ENCODE measurements around the gene DPY19L3. TPM values are rescaled to one million over a fixed set of nuclear protein-coding genes. Genes with fewer than 3 reads are reported as not detected.
"Not testable (repeated sequence)": the region's sequence is repeated elsewhere in the genome, so short reads cannot be mapped to it uniquely, and the experiment has no call there.

DPY19L3 gene
- total and polyA plus RNA-seq, 2 experiments from 2014 or later: 12.9 to 51.4 TPM

DNA sequence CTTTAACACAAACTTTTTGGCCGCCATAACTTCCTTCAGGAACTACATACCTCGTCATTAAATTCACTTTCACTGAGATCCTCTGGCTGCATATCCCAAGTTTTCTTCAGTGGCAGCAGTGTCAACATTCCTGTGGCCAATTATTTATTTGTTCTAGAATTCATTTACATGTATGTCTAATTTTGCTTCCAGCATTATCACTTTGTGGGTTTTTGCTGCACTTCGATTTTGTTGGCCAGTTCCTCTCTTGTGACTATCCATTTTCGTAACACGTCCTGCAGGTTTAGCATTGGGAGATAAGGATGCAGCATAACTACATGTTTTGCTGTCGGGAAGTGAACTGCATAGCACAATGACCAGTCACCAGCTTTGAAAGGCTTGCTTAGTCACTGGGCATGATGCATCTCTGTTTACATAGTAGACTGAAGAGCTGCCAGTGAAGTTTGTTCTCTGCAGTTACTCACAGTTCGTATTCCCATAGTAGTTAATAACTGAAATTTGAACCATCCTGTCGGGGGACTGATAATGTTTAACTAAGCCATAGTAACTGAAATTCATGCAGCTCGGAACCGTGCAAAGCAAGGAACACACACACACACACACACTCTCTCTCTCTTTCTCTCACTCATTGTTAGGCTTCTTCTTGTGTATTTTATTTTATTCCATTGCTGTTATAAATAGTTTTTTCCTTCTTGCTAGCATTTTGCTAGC, 31.8 kb upstream of the DPY19L3 start:
- H3K79me2 ChIP-seq: peaks cover 52% of the 10 kb centered on the region
- no peaks in the 10 kb centered on the region for H4K20me1 ChIP-seq (ENCODE audit: insufficient read depth, poor library complexity, severe bottlenecking)
- H3K4me2 ChIP-seq: peak overlapping the region; percentile 63
- no peaks in the 10 kb centered on the region for H3K9me2 ChIP-seq (replicated peaks; ENCODE audit: insufficient read depth)
- 25% methylated on average over 10 of the region's 10 CpGs for WGBS (ENCODE audit: low lambda C conversion rate, missing lambda C conversion rate)
- peaks cover 16% of the 10 kb centered on the region for H3K4me1 ChIP-seq (ENCODE audit: insufficient read depth)
- peak overlapping the region; percentile 87 for H3K27ac ChIP-seq
- no peaks in the 10 kb centered on the region for H3K36me3 ChIP-seq (replicated peaks; ENCODE audit: insufficient read depth, low read depth)
- H3K27me3 ChIP-seq: no peaks in the 10 kb centered on the region
- peak; percentile 90 for DNase-seq (ENCODE audit: low spot score)
- no peak for TF ChIP-seq EZH2 (IDR thresholded peaks at IDR 0.05; ENCODE audit: borderline replicate concordance)
- TF ChIP-seq EZH2phosphoT487 (IDR thresholded peaks at IDR 0.05; ENCODE audit: low read depth, severe bottlenecking, unreplicated experiment): no peak
- TF ChIP-seq, protein P1, sequence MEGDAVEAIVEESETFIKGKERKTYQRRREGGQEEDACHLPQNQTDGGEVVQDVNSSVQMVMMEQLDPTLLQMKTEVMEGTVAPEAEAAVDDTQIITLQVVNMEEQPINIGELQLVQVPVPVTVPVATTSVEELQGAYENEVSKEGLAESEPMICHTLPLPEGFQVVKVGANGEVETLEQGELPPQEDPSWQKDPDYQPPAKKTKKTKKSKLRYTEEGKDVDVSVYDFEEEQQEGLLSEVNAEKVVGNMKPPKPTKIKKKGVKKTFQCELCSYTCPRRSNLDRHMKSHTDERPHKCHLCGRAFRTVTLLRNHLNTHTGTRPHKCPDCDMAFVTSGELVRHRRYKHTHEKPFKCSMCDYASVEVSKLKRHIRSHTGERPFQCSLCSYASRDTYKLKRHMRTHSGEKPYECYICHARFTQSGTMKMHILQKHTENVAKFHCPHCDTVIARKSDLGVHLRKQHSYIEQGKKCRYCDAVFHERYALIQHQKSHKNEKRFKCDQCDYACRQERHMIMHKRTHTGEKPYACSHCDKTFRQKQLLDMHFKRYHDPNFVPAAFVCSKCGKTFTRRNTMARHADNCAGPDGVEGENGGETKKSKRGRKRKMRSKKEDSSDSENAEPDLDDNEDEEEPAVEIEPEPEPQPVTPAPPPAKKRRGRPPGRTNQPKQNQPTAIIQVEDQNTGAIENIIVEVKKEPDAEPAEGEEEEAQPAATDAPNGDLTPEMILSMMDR (IDR thresholded peaks at IDR 0.05; ENCODE audit: poor library complexity): no peak
- H3K4me3 ChIP-seq: no peak overlapping the region
- no peaks in the 10 kb centered on the region for H3K9me3 ChIP-seq (ENCODE audit: low read depth)
- no peak overlapping the region for H2AFZ ChIP-seq

DNA sequence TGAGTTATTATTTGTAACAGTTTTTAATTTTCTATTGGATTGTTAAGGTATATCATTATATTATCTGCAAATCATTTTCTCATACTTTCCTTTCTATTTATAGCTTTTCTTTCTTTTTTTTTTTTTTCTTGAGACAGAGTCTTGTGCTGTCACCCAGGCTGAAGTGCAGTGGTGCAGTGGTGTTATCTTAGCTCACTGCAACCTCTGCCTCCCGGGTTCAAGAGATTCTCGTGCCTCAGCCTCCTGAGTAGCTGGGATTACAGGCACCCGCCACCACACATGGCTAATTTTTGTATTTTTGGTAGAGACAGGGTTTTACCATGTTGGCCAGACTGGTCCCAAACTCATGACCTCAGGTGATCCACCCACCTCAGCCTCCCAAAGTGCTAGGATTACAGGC, 31.2 kb upstream of the DPY19L3 start:
- Histone ChIP-seq H3K4me2 (peak overlapping the region; percentile 62), H3K27ac (peak overlapping the region; percentile 78), H3K4me1 (ENCODE audit: insufficient read depth) (peaks cover 16% of the 10 kb centered on the region), H3K79me2 (peaks cover 46% of the 10 kb centered on the region)
- not testable (repeated sequence) for H3K9me3 ChIP-seq (ENCODE audit: low read depth); H4K20me1 ChIP-seq (ENCODE audit: insufficient read depth, poor library complexity, severe bottlenecking); H2AFZ ChIP-seq; DNase-seq (ENCODE audit: low spot score); H3K27me3 ChIP-seq; H3K9me2 ChIP-seq (replicated peaks; ENCODE audit: insufficient read depth); H3K36me3 ChIP-seq (replicated peaks; ENCODE audit: insufficient read depth, low read depth); H3K4me3 ChIP-seq
- 81% methylated on average over 3 of the region's 3 CpGs for WGBS (ENCODE audit: low lambda C conversion rate, missing lambda C conversion rate)

DNA sequence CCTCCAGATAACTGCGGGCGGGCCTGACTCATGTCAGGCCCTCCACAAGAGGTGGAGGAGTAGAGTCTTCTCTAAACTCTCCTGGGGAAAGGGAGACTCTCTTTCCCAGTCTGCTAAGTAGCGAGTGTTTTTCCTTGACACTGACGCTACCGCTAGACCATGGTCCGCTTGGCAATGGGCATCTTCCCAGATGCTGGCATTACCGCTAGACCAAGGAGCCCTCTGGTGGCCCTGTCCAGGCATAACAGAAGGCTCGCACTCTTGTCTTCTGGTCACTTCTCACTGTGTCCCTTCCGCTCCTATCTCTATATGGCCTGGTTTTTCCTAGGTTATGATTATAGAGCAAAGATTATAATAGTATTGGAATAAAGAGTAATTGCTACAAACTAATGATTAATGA, 28.5 kb upstream of the DPY19L3 start:
- H3K4me3 ChIP-seq; H3K9me2 ChIP-seq (replicated peaks; ENCODE audit: insufficient read depth); H3K4me2 ChIP-seq; H3K36me3 ChIP-seq (replicated peaks; ENCODE audit: insufficient read depth, low read depth); H3K27me3 ChIP-seq; H3K9me3 ChIP-seq (ENCODE audit: low read depth); H2AFZ ChIP-seq; H3K27ac ChIP-seq; H4K20me1 ChIP-seq (ENCODE audit: insufficient read depth, poor library complexity, severe bottlenecking); DNase-seq (ENCODE audit: low spot score): not testable (repeated sequence)
- H3K4me1 ChIP-seq (ENCODE audit: insufficient read depth): peaks cover 19% of the 10 kb centered on the region
- H3K79me2 ChIP-seq: peaks cover 24% of the 10 kb centered on the region
- TF ChIP-seq, protein P1 (IDR thresholded peaks at IDR 0.05; ENCODE audit: poor library complexity): peak; percentile 29
- 96% methylated on average over 9 of the region's 9 CpGs for WGBS (ENCODE audit: low lambda C conversion rate, missing lambda C conversion rate)

DNA sequence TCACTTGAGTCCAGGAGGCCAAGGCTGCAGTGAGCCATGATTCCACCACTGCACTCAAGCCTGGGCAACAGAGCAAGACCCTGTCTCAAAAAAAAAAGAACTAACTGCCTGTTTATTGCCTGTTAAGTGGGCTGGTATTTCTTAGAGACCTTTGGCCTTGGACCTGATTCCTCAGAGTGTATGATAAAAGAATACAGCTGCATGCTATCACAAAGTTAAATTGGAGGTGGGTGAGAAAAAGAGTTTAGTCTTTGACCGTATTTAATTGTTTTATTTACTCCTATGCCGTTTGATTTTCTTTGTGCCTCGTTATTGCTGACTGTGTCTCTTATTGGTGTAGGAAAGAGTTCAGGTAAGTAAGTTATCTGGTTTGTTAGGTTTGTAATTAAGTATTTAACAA, 25.3 kb upstream of the DPY19L3 start:
- H3K27ac ChIP-seq: no peak overlapping the region
- TF ChIP-seq EZH2phosphoT487 (IDR thresholded peaks at IDR 0.05; ENCODE audit: low read depth, severe bottlenecking, unreplicated experiment): no peak
- TF ChIP-seq, protein P1 (IDR thresholded peaks at IDR 0.05; ENCODE audit: poor library complexity): no peak
- TF ChIP-seq EZH2 (IDR thresholded peaks at IDR 0.05; ENCODE audit: borderline replicate concordance): no peak
- peaks cover 3% of the 10 kb centered on the region for H3K4me1 ChIP-seq (ENCODE audit: insufficient read depth)
- no peak overlapping the region for H2AFZ ChIP-seq
- peaks cover 5% of the 10 kb centered on the region for H3K36me3 ChIP-seq (replicated peaks; ENCODE audit: insufficient read depth, low read depth)
- 76% methylated on average over 3 of the region's 3 CpGs for WGBS (ENCODE audit: low lambda C conversion rate, missing lambda C conversion rate)
- DNase-seq (ENCODE audit: low spot score): no peak
- H3K4me2 ChIP-seq: no peak overlapping the region
- H3K27me3 ChIP-seq: no peaks in the 10 kb centered on the region
- H4K20me1 ChIP-seq (ENCODE audit: insufficient read depth, poor library complexity, severe bottlenecking): no peaks in the 10 kb centered on the region
- peaks cover 11% of the 10 kb centered on the region for H3K79me2 ChIP-seq
- H3K4me3 ChIP-seq: no peak overlapping the region
- H3K9me2 ChIP-seq (replicated peaks; ENCODE audit: insufficient read depth): no peaks in the 10 kb centered on the region
- no peaks in the 10 kb centered on the region for H3K9me3 ChIP-seq (ENCODE audit: low read depth)
